Tibial nerve (tissue), 4 donors: Measurements from ENCODE around the gene MKS1. TPM values are rescaled to one million over a fixed set of nuclear protein-coding genes. Genes with fewer than 3 reads are reported as not detected.

ENCODE experiments used
- DNase-seq, 2 donors: peaks; one replicate each; pipeline ENCODE4 v3.0.0-alpha.2; 2019; ENCODE audit warnings: low spot score in 2 of 2
- H3K27ac ChIP-seq, 4 donors: fragments of 200-600 bp; sonication (generic) in 3 of 4; one replicate each; pipeline ENCODE4 v1.5.1; 2017 to 2019; ENCODE audit warnings: mild to moderate bottlenecking in 1 of 4
- H3K27me3 ChIP-seq, 2 donors: fragments of 200-600 bp; sonication (generic) in 1 of 2; one replicate each; pipeline versions ENCODE4 v1.5.1 to v1.6.0; 2017 to 2019
- H3K36me3 ChIP-seq, 3 donors: fragments of 200-600 bp; sonication (generic); one replicate each; pipeline ENCODE4 v1.5.1; 2018 to 2019
- H3K4me1 ChIP-seq, 4 donors: fragments of 200-600 bp; sonication (generic) in 3 of 4; one replicate each; pipeline ENCODE4 v1.5.1; 2017 to 2019
- H3K4me3 ChIP-seq, 4 donors: fragments of 200-600 bp; sonication (generic) in 3 of 4; one replicate each; pipeline ENCODE4 v1.5.1; 2017 to 2019; ENCODE audit warnings: mild to moderate bottlenecking in 1 of 4, moderate library complexity in 1 of 4
- H3K9me3 ChIP-seq, 4 donors: fragments of 200-600 bp; sonication (generic) in 3 of 4; one replicate each; pipeline ENCODE4 v1.5.1; 2017 to 2019
- CTCF ChIP-seq, 5 experiments: fragments of 200-600 bp in 3 of 5; fragments of 450-650 bp in 2 of 5; sonication (generic) in 3 of 5; IDR thresholded peaks; one replicate each; pipeline ENCODE4 v1.5.1; 2016 to 2019; ENCODE audit warnings: antibody characterized with exemption in 5 of 5, mild to moderate bottlenecking in 3 of 5, moderate library complexity in 2 of 5
- EP300 ChIP-seq, 2 donors: sonication (generic); formaldehyde crosslinking; IDR thresholded peaks; one replicate each; pipeline ENCODE4 v1.6.1; 2017; ENCODE audit warnings: antibody characterized with exemption in 2 of 2, mild to moderate bottlenecking in 1 of 2
- POLR2A ChIP-seq, 2 donors: fragments of 450-650 bp; IDR thresholded peaks; one replicate each; pipeline ENCODE4 v1.6.1; 2017; ENCODE audit warnings: antibody characterized with exemption in 2 of 2, mild to moderate bottlenecking in 2 of 2, moderate library complexity in 2 of 2
- WGBS, 2 donors: methylation state at CpG; one replicate each; pipeline ENCODE4 v1.1.5; 2018; 5-methylcytosine and 5-hydroxymethylcytosine counted together
- total RNA-seq, 4 donors: library from RNA; depleted of rRNA; stranded (reverse); fragments of >200 nt; gene quantifications; one replicate each; pipeline ENCODE4 v1.1.0, GENCODE V29; 2016

MKS1 gene
- total RNA-seq, 4 donors from 2014 or later: 15.7 to 25.1 (median 18.5) TPM

- Histone ChIP-seq H3K36me3 (no peaks in the 10 kb centered on the region), H3K27me3 (no peaks in the 10 kb centered on the region), H3K9me3 (no peaks in the 10 kb centered on the region), H3K4me3 (no peak overlapping the region), H3K27ac (no peak overlapping the region), H3K4me1 (no peaks in the 10 kb centered on the region)
- TF ChIP-seq EP300 (IDR thresholded peaks at IDR 0.05) (no peak), POLR2A (IDR thresholded peaks at IDR 0.05) (no peak), CTCF (IDR thresholded peaks at IDR 0.05) (peak in 1 of 5 experiments; percentile 7)
- 33 to 37% methylated on average over 2 of the region's 2 CpGs for WGBS, 2 donors
- DNase-seq: no peak
Observed at GRCh38 chr17:58172369-58173071, 46.5 kb downstream of the MKS1 start.

- Histone ChIP-seq H3K27me3 (no peaks in the 10 kb centered on the region), H3K4me3 (no peak overlapping the region), H3K9me3 (no peaks in the 10 kb centered on the region), H3K27ac (no peak overlapping the region), H3K36me3 (no peaks in the 10 kb centered on the region), H3K4me1 (no peaks in the 10 kb centered on the region)
- DNase-seq: no peak
- TF ChIP-seq EP300 (IDR thresholded peaks at IDR 0.05) (no peak), POLR2A (IDR thresholded peaks at IDR 0.05) (no peak), CTCF (IDR thresholded peaks at IDR 0.05) (no peak)
- 65 to 70% methylated on average over 4 of the region's 4 CpGs for WGBS, 2 donors
Observed at GRCh38 chr17:58170622-58171021, 48.4 kb downstream of the MKS1 start.

- DNase-seq: no peak
- Histone ChIP-seq H3K27me3 (peaks cover 0 to 8% of the 10 kb centered on the region in 2 donors), H3K36me3 (no peaks in the 10 kb centered on the region), H3K27ac (no peak within 1 kb of the TSS), H3K9me3 (no peaks in the 10 kb centered on the region), H3K4me3 (no peak within 1 kb of the TSS), H3K4me1 (no peaks in the 10 kb centered on the region)
- TF ChIP-seq CTCF (IDR thresholded peaks at IDR 0.05) (no peak), POLR2A (IDR thresholded peaks at IDR 0.05) (no peak), EP300 (IDR thresholded peaks at IDR 0.05) (no peak)
- WGBS, 2 donors: 67 to 71% methylated on average over 6 of the region's 6 CpGs
Observed at GRCh38 chr17:58166682-58167081, 52.4 kb downstream of the MKS1 start, which contains the start of gene OR4D2. Gene OR4D2, plus strand, starts transcription at chr17:58166982. Its CDS starts 2,674 bp downstream, at chr17:58169656.

- Histone ChIP-seq H3K27ac (no peak overlapping the region), H3K36me3 (no peaks in the 10 kb centered on the region), H3K4me1 (no peaks in the 10 kb centered on the region), H3K27me3 (peaks cover 0 to 8% of the 10 kb centered on the region in 2 donors), H3K9me3 (no peaks in the 10 kb centered on the region), H3K4me3 (no peak overlapping the region)
- DNase-seq: no peak
- TF ChIP-seq EP300 (IDR thresholded peaks at IDR 0.05): no peak
- TF ChIP-seq CTCF (IDR thresholded peaks at IDR 0.05): no peak
- no peak for TF ChIP-seq POLR2A (IDR thresholded peaks at IDR 0.05)
- WGBS, 2 donors: 12 to 14% methylated on average over 2 of the region's 2 CpGs
Observed at GRCh38 chr17:58165981-58166380, 53.1 kb downstream of the MKS1 start.

GRCh38 chr17:58161566-58161965 is 57.5 kb downstream of the MKS1 start:
- H3K4me1 ChIP-seq: peaks cover 0 to 7% (median 0%) of the 10 kb centered on the region in 4 donors
- H3K9me3 ChIP-seq: no peaks in the 10 kb centered on the region
- no peak overlapping the region for H3K4me3 ChIP-seq
- peaks cover 0 to 24% of the 10 kb centered on the region in 2 donors for H3K27me3 ChIP-seq
- 77 to 81% methylated on average over 3 of the region's 3 CpGs for WGBS, 2 donors
- TF ChIP-seq POLR2A (IDR thresholded peaks at IDR 0.05): no peak
- no peak for TF ChIP-seq EP300 (IDR thresholded peaks at IDR 0.05)
- TF ChIP-seq CTCF (IDR thresholded peaks at IDR 0.05): no peak
- no peak overlapping the region for H3K27ac ChIP-seq
- no peaks in the 10 kb centered on the region for H3K36me3 ChIP-seq
- DNase-seq: no peak
